B cell (primary cell): Measurements from ENCODE around the gene RSU1. TPM values are rescaled to one million over a fixed set of nuclear protein-coding genes. Genes with fewer than 3 reads are reported as not detected.

Experiments used
- ATAC-seq: fragments of 200-7000 bp; cut with Tn5 transposase; one replicate; pipeline ENCODE4 v1.10.0; 2021; ENCODE audit warnings: low read depth, mild to moderate bottlenecking, moderate number of reproducible peaks, moderate library complexity
- CTCF ChIA-PET: fragments of 350-600 bp; sonication (Branson Sonifier 250); formaldehyde crosslinking; loops from one replicate; lab custom pipeline; 2021; ENCODE audit warnings: antibody characterized with exemption, inconsistent platforms; lab: Charles Lee
- POLR2A ChIA-PET: fragments of 350-600 bp; sonication (Branson Sonifier 250); formaldehyde crosslinking; loops from one replicate; lab custom pipeline; 2021; ENCODE audit warnings: antibody characterized with exemption; lab: Charles Lee
- DNase-seq: peaks from one replicate; pipeline ENCODE4 v3.0.0; 2013
- H2AFZ ChIP-seq: 2 replicates; pipeline ENCODE4 v1.6.1; 2012; ENCODE audit warnings: mild to moderate bottlenecking, low read depth, low read length; ENCODE audit not compliant: insufficient read depth, poor library complexity, severe bottlenecking
- H3K27ac ChIP-seq, 2 donors: 1 replicate in 1 of 2; 2 replicates in 1 of 2; pipeline ENCODE4 v1.5.1; 2012 to 2013; ENCODE audit warnings: low read length in 2 of 2, mild to moderate bottlenecking in 2 of 2, moderate library complexity in 1 of 2
- H3K27me3 ChIP-seq, 4 experiments: fragments of 200-600 bp in 1 of 4; sonication (generic) in 1 of 4; replicated peaks in 1 of 4; 1 replicate in 2 of 4; 2 replicates in 2 of 4; pipeline versions ENCODE4 v1.6.1 to v1.7.0; 2013 to 2016; ENCODE audit warnings: low read length in 3 of 4, mild to moderate bottlenecking in 2 of 4, mixed read lengths in 1 of 4, moderate library complexity in 1 of 4; ENCODE audit not compliant: insufficient read depth in 4 of 4, control insufficient read depth in 3 of 4; ENCODE audit errors: control extremely low read depth in 1 of 4
- H3K36me3 ChIP-seq, 2 experiments: replicated peaks in 1 of 2; 1 replicate in 1 of 2; 2 replicates in 1 of 2; pipeline versions ENCODE4 v1.6.1 to v1.7.1; 2013; ENCODE audit warnings: low read length in 1 of 2; ENCODE audit not compliant: insufficient read depth in 2 of 2, control insufficient read depth in 1 of 2; ENCODE audit errors: control extremely low read depth in 1 of 2, extremely low read depth in 1 of 2
- H3K4me1 ChIP-seq, 2 donors: fragments of 200-600 bp in 1 of 2; sonication (generic) in 1 of 2; 1 replicate in 1 of 2; 2 replicates in 1 of 2; pipeline versions ENCODE4 v1.5.1 to v1.6.1; 2013 to 2017; ENCODE audit warnings: low read length in 2 of 2; ENCODE audit not compliant: control insufficient read depth in 2 of 2, insufficient read depth in 2 of 2
- H3K4me2 ChIP-seq: replicated peaks from 2 replicates; pipeline ENCODE3; 2012; ENCODE audit warnings: mild to moderate bottlenecking, low read depth, low read length; ENCODE audit not compliant: poor library complexity, severe bottlenecking
- H3K4me3 ChIP-seq, 5 experiments: fragments of 200-600 bp in 1 of 5; sonication (generic) in 1 of 5; 1 replicate in 3 of 5; 2 replicates in 2 of 5; pipeline versions ENCODE4 v1.5.1 to v1.7.0; 2011 to 2016; ENCODE audit warnings: low read length in 4 of 5, mild to moderate bottlenecking in 4 of 5, low read depth in 2 of 5, control low read depth in 1 of 5, moderate library complexity in 1 of 5; ENCODE audit not compliant: insufficient read depth in 1 of 5; ENCODE audit errors: control extremely low read depth in 1 of 5, extremely low read depth in 1 of 5
- H3K79me2 ChIP-seq: fragments of 200-600 bp; sonication (generic); one replicate; pipeline ENCODE4 v1.6.0; 2016; ENCODE audit warnings: low read length; ENCODE audit not compliant: control insufficient read depth, insufficient read depth
- H3K9ac ChIP-seq: fragments of 200-600 bp; sonication (generic); 2 replicates; pipeline ENCODE4 v1.6.1; 2017; ENCODE audit warnings: mild to moderate bottlenecking, low read length, moderate library complexity
- H3K9me3 ChIP-seq, 3 donors: one replicate each; pipeline versions ENCODE4 v1.6.1 to v1.7.1; 2013; ENCODE audit warnings: low read length in 2 of 3; ENCODE audit not compliant: control insufficient read depth in 2 of 3, insufficient read depth in 1 of 3; ENCODE audit errors: control extremely low read depth in 1 of 3
- H4K20me1 ChIP-seq: 2 replicates; pipeline ENCODE4 v1.6.0; 2012; ENCODE audit warnings: mild to moderate bottlenecking, low read length; ENCODE audit not compliant: insufficient read depth, control insufficient read depth, poor library complexity, severe bottlenecking
- H3K27ac Mint-ChIP-seq: one replicate; pipeline ENCODE4 v1.8.0; 2021; ENCODE audit warnings: mixed read lengths
- H3K27me3 Mint-ChIP-seq: one replicate; pipeline ENCODE4 v1.8.0; 2021; ENCODE audit warnings: mixed read lengths
- H3K4me1 Mint-ChIP-seq: one replicate; pipeline ENCODE4 v1.8.0; 2021; ENCODE audit warnings: mixed read lengths
- H3K4me3 Mint-ChIP-seq: one replicate; pipeline ENCODE4 v1.8.0; 2021; ENCODE audit warnings: mixed read lengths
- H3K9me3 Mint-ChIP-seq: one replicate; pipeline ENCODE4 v1.8.0; 2022; ENCODE audit warnings: mixed read lengths; ENCODE audit not compliant: insufficient read depth
- EZH2 ChIP-seq: IDR thresholded peaks from 2 replicates; pipeline ENCODE4 v1.6.1; 2012; ENCODE audit warnings: borderline replicate concordance, low read depth, mild to moderate bottlenecking, moderate library complexity, low read length; ENCODE audit not compliant: insufficient read depth, poor library complexity, severe bottlenecking
- WGBS: methylation state at CpG from one replicate; pipeline ENCODE4 v1.1.5; 2013; ENCODE audit warnings: missing lambda C conversion rate; ENCODE audit not compliant: insufficient coverage; 5-methylcytosine and 5-hydroxymethylcytosine counted together
- intact Hi-C: fragments of 100-400 bp; cut with micrococcal nuclease; formaldehyde crosslinking; loops from one replicate; pipeline ENCODE4 v1.10.0; 2022
- polyA plus RNA-seq: library from polyadenylated mRNA; depleted of rRNA; stranded (reverse); fragments of >200 nt; gene quantifications from 2 replicates; pipeline ENCODE4 v1.2.3, GENCODE V29; 2012
- total RNA-seq, 2 donors: library from RNA; stranded (reverse); fragments of 120-200 nt in 1 of 2; gene quantifications; 1 replicate in 1 of 2; 2 replicates in 1 of 2; pipeline versions ENCODE4 v1.2.3 to v1.2.4, GENCODE V29; 2013 to 2022
- TF ChIP-seq, protein P1 (sequence below): fragments of 200-600 bp; IDR thresholded peaks from one replicate; pipeline ENCODE4 v1.8.0; 2022; ENCODE audit warnings: antibody characterized with exemption, mild to moderate bottlenecking

The RSU1 gene
- total and polyA plus RNA-seq, 2 donors (not counting 1 experiment from before 2014, with no cell fraction given) = 33.4 to 41.1 TPM

DNA sequence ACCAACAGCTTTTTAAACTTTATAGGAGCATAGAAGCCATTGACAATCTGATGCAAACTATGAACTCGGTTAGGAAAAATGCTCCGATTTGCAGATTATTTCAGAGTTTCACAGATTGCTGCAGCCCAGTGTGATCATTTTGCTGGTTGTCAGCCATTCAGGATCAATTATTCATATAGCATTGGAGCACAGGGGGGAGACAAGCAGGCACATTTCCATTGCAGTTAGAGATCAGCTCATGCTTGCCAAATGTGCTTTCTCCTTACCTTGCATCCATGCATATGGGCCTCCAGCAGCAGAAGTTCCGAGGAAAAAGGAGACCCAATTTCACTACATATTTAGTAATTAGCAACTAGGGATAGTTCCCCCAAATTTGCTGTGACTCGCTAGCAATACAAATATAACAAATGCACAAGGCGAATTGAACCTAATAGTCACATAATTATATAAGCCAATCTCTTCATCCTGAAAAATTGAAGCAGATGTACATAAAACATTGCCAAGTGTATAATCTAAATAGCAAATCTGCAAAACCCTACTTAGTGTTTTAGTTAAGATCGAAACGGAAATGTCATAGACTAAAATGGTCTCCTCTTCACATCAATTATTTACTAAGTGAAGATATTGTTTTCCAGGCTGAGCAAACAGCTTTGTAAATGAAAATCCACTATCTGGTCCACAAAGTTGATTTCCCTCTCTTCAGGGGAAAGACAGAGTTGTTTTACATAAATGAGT lies 49.5 kb upstream of the RSU1 start:
- H3K27me3 ChIP-seq = peaks cover 0 to 6% (median 0%) of the 10 kb centered on the region in 4 experiments
- Mint-ChIP-seq H3K4me1 (no peaks in the 10 kb centered on the region), H3K4me3 (no peak overlapping the region), H3K27ac (no peak overlapping the region), H3K27me3 (peaks cover 6% of the 10 kb centered on the region), H3K9me3 (no peaks in the 10 kb centered on the region)
- H2AFZ ChIP-seq = no peak overlapping the region
- H3K4me2 ChIP-seq = no peak overlapping the region
- no peaks in the 10 kb centered on the region for H3K4me1 ChIP-seq
- ATAC-seq (no peak), DNase-seq (no peak)
- ChIA-PET CTCF (no interaction called here), POLR2A (no interaction called here)
- no peaks in the 10 kb centered on the region for H3K79me2 ChIP-seq
- no peaks in the 10 kb centered on the region for H3K36me3 ChIP-seq
- H3K4me3 ChIP-seq = no peak overlapping the region
- no peaks in the 10 kb centered on the region for H4K20me1 ChIP-seq
- TF ChIP-seq, protein P1, sequence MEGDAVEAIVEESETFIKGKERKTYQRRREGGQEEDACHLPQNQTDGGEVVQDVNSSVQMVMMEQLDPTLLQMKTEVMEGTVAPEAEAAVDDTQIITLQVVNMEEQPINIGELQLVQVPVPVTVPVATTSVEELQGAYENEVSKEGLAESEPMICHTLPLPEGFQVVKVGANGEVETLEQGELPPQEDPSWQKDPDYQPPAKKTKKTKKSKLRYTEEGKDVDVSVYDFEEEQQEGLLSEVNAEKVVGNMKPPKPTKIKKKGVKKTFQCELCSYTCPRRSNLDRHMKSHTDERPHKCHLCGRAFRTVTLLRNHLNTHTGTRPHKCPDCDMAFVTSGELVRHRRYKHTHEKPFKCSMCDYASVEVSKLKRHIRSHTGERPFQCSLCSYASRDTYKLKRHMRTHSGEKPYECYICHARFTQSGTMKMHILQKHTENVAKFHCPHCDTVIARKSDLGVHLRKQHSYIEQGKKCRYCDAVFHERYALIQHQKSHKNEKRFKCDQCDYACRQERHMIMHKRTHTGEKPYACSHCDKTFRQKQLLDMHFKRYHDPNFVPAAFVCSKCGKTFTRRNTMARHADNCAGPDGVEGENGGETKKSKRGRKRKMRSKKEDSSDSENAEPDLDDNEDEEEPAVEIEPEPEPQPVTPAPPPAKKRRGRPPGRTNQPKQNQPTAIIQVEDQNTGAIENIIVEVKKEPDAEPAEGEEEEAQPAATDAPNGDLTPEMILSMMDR = no peak
- TF ChIP-seq EZH2 = no peak
- intact Hi-C loops = no loop called here
- no peak overlapping the region for H3K9ac ChIP-seq
- H3K27ac ChIP-seq = no peak overlapping the region
- 100% methylated on average over 2 of the region's 7 CpGs for WGBS
- H3K9me3 ChIP-seq = peaks cover 0 to 6% (median 0%) of the 10 kb centered on the region in 3 donors

GRCh38 chr10:16865766-16866165 lies 48.5 kb upstream of the RSU1 start:
- Mint-ChIP-seq H3K9me3 (peaks cover 2% of the 10 kb centered on the region), H3K27ac (no peak overlapping the region), H3K27me3 (peaks cover 6% of the 10 kb centered on the region), H3K4me1 (no peaks in the 10 kb centered on the region), H3K4me3 (no peak overlapping the region)
- Histone ChIP-seq H3K4me1 (no peaks in the 10 kb centered on the region), H3K4me2 (no peak overlapping the region), H3K4me3 (no peak overlapping the region), H3K36me3 (no peaks in the 10 kb centered on the region), H3K27me3 (peaks cover 0 to 6% (median 0%) of the 10 kb centered on the region in 4 experiments), H2AFZ (no peak overlapping the region), H3K79me2 (no peaks in the 10 kb centered on the region), H3K9ac (no peak overlapping the region), H3K9me3 (peaks cover 0 to 6% (median 0%) of the 10 kb centered on the region in 3 donors), H3K27ac (no peak overlapping the region), H4K20me1 (no peaks in the 10 kb centered on the region)
- TF ChIP-seq, protein P1 = no peak
- TF ChIP-seq EZH2 = no peak
- intact Hi-C loops = no loop called here
- ChIA-PET POLR2A (no interaction called here), CTCF (no interaction called here)
- ATAC-seq (no peak), DNase-seq (no peak)
- 13% methylated on average over 7 of the region's 7 CpGs for WGBS
